HG03342 (cell line): Measurements from ENCODE around the gene SHISA6.

Experiments used
- ATAC-seq: cut with Tn5 transposase; IDR thresholded peaks from one replicate; pipeline ENCODE4 v1.9.1; 2021; ENCODE audit warnings: mild to moderate bottlenecking, moderate library complexity; ENCODE audit not compliant: unreplicated experiment

Gene SHISA6

DNA sequence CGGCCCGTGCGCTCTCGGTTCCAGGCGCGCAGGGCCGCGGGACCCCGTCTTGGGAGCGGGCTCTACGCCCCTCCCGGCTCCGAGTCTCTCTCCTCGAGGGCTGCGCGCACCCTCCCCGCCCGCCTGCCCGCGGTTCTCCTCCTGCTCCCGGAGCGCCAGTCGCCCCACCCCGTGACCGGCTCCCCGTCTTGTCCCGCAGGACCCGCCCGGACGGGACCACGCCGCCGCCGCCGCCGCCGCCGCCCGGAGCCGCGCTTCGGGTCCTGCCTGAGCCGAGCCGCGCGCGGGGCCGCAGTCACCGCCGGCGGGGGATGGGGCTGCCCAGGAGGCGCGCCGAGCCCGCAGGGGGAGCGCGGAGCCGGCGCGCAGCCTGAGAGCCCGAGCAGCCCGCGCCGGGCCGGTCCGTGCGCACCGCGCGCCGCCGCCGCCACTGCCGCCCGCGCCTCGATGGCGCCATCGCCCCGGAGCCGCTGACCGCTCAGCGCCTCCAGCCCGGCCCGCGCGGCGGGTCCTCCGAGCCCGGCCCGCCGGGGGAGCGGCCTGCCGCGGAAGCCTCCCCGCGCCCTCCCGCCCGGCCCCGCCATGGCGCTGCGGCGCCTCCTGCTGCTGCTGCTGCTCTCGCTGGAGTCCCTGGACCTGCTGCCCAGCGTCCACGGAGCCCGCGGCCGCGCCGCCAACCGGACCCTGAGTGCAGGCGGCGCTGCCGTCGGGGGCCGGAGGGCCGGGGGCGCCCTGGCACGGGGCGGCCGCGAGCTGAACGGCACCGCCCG is at the start of gene SHISA6:
Gene SHISA6, plus strand, starts transcription at position 373 of the 770 bp plus-strand sequence.
- no peak for ATAC-seq

DNA sequence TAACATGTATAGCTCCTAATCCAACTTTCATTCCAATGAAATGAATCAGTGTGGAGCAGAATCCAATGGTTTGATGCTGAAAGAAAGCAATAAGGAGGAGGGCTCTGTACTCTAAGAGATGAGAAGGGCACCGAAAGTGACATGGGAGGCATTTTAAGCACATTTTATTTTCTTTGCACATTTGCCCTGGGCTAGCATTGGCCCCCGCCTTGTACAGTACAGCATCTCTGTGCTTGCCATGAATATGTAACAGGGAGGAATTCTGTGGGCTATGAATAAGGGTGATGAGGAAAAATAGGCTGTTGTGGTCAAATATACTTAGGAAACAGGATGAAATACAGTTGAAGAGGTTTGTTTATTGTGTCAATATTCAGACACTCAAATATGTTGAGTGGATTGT is 45.2 kb upstream of the SHISA6 start:
- no peak for ATAC-seq

DNA sequence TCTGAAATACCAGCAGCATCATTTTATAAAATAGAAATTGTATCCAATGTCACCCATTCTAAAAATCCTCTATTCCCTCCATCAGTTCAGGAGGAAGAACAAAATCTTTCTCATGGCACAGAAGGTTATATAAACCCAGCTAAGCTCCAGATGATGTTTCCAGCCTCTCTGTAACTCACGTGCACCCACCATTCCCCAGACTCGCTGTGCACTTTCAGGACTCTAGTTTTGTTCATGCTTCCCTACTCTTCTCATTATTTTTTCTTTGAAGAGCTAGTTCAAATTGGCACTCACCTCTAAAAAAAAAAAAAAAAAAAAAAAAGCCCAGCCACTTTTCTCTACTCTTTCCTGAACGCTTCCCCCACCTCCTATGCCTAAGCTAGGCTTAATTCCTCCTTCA is 36.0 kb upstream of the SHISA6 start:
- ATAC-seq: no peak

DNA sequence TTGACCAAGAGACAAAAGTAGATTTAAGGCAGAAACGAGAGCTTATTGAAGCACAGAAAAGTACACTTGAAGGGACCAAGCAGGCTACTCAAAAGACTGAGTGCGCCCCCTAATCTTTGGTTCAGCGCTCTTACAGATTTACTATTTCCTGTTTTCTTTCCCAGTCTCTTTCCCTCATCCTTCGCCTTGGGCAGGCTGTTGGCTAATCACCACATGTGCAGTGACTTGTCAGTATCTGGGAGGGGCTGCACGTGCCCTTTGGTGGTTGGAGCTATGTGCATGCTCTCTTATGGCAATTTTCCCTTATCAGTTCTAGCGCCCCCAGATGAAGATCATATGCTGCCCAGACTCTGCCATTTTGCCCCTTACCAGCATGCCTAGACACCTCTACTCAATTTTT is 35.4 kb upstream of the SHISA6 start:
- no peak for ATAC-seq

DNA sequence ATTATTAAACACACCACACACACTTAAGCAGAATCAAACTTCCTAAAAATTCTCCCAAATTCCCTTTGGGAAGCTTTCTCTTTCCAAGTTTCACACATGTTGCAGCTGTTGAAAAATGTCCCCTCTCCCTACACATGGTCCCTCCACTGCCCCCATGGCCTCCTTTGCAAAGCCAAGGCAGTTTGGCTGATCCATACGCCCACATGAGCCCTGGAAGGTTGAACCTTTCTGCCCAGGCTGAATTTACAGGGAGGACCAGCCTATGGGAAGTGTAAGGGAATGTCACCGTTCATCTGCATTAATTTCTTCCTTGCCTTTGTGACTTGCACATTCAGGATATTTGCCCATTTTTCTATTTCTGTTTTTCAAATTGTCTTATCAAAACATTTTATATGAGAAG is 31.1 kb upstream of the SHISA6 start:
- ATAC-seq: no peak

DNA sequence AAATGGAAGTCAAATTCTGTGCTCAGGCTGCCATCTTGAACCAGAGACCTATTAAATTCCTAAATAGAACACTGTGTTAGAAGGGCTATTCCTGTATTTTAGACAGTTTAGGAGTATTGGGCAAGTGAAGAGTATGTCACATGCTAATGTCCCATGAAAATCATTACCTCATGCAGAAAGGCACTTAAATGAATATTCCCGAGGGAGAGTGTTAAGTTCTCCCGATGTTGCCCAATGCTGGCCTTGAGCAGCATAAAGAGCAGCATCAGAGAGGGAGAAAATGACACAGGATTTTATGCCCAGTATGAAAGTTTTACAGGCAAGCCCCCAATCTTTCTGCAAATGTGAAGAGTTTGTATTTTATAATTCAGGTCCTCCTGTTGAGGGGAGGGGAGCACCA is 28.2 kb upstream of the SHISA6 start:
- no peak for ATAC-seq

DNA sequence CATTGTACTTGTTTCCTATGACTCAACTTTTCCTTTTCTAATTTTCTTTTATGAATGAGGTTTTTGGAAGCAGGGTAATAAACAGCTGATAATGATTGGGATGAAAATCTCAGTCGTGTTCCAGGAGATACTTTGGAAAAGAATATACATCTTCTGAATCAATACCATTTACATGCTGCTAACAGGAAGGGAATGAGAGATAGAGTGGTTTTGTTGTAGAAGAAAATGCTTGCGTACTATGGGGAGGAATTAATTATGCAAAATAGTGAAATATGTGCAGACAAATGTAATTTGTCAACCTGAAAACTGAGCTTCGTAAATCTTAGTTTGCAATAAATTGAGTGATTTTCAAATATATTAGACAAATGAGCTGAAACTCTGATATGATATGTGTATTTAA is 24.0 kb upstream of the SHISA6 start:
- ATAC-seq: no peak

DNA sequence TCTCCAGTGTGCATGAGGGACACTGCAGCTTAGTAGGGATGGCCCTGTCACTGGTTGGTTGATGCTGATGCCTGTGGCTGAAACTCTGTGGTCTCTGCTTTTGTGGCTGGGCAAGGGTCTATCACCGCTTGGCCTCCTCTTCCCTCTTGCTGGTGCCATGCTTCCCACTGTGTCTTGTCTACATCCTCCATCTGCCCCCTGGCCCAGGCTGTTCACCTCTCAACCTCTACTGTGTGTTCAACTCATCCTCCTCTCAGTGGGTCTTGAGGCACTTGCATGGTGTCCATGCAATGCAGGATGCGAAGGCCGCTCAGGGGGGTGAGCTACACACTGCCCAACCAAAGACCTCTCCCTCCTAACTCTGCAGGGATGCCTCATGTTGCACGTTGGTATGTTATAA is 19.8 kb upstream of the SHISA6 start:
- ATAC-seq: no peak

DNA sequence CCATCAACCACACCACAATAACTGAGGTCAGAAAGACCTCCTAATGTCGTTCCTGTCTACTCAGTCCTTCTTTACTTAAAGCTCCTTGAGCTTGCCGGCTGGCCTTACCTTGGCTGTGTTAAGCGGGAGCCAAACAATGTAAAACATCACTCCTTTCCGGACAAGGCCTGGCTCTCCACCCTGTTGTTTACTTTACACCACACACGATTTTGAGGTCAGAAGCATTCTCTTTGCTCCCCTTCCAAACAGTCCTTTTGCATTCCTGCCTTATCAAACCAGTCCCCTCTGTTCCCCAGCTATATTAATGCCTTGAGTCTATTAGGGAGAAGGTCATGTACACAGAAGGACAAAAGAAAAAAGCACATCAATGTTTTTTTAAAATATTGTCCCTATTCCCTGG is 19.3 kb upstream of the SHISA6 start:
- no peak for ATAC-seq

DNA sequence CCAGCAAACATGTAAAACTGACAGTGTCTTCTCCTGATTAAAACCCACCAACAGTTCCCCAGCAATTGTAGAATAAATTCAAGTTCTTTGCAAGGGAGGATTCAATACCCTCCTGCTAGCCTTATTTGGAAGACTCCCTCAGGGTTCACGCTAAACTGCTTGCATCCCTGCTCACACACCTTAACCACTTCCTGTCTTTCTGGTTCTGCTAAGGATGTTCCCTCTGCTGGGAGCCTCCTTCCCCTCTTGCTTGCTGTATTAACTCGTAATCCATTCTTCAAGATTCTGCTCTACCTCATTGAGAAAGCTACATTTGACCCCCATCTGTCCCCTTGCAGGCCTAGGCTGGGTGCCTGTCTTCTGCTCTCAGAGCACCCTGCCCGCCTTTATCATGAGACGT is 2.3 kb upstream of the SHISA6 start:
- ATAC-seq: no peak

DNA sequence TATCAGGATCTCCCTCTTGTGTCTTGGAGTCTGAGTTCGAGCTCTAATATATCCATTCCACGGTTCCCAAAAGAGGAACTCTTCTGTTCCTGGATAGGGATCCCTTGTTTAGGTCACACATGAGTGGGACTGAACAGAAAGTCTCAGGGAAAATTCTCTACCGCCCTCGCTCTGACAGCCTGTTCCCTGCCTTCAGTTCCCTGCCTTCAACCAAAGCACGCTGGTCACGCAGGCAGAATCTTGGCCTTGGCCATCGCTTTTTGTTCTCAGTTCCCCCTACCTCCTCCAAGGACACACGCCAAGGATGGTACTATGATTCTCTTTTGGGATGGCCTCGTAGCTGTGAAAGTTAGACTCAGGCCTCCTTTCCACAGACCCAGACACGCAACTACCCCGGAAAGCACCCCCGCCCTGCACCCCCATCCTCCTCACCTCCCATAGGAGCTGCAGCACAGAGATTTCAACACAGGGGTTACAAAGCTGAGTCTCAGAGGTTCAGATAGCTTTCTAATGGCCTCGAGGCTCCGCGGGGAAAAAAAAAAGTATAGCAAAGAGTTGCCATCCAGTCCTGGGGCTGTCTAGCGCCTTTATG is 1.5 kb upstream of the SHISA6 start:
- no peak for ATAC-seq

DNA sequence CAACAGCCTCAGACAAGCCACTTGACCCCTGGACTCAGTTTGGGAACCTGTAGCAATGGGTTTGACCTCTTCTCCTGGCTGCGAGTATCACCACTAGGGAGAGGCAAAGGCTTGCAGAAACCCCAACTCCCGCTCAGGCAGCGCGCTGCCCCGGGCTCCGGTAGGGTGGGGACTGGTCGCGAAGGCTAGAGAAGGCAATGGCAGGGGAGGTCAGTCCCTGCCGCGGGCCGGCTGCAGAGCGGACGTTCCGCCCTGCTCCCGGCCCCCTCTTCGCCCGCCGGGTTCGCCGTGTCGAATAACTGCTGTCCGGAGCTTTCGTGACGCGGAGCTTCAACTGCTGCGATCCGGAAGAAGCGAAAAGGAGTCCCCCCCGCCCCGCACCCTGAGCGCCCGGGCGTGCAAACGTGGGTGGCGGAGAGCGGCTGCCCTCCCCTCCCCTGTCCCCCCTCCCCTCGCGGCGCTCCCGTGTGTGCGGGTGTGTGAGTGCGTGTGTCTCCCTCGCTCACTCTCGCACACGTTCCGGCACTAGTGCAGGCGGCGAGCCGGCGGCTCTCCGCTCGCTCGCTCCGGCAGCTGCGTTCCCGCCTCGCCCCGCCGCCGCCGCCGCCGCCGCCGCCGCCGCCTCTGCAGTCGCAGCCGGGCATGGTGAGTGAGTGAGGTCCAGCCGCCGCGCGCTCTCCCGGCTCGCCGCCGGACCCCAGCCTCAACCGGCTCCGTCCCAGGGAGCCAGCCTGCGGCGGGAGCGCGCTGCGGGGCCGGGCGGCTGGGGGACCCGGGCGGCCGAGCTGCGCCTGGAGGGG is 772 bp upstream of the SHISA6 start:
- ATAC-seq: no peak

DNA sequence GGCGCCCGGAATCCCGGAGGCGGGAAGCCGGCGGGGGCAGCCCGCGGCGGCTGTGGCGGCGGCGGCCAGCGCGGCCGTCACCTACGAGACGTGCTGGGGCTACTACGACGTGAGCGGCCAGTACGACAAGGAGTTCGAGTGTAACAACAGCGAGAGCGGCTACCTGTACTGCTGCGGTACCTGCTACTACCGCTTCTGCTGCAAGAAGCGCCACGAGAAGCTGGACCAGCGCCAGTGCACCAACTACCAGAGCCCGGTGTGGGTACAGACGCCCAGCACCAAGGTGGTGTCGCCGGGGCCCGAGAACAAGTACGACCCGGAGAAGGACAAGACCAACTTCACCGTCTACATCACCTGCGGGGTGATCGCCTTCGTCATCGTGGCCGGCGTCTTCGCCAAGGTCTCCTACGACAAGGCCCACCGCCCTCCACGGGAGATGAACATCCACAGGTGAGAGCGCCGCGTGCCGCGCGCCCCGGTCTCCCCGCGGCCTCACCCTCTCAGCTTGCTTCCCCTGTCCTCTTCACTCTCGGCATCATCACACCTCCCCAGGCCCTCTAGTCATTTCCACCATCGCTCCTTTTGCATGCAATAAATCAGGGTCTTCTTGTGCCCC is 706 bp downstream of the SHISA6 start:
- no peak for ATAC-seq

DNA sequence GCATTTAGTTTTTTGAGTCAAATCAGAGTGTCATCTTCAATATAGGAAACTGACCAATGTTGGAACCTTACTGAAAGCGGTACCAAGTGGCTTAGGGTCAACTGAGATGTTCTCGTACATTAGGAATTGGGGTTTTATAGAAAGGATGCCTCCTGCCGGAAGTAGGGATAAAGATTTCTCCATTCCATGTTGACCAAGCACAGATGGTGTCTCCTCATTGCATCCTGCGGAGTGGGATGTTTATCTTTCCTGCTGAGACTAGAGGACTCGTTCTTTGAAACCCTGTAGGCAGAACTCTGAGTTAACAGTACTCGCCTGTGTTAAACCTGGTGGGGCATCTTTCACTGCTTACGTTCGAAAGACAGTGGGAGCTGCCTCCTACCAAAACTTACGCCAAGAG is 1.4 kb downstream of the SHISA6 start:
- no peak for ATAC-seq

DNA sequence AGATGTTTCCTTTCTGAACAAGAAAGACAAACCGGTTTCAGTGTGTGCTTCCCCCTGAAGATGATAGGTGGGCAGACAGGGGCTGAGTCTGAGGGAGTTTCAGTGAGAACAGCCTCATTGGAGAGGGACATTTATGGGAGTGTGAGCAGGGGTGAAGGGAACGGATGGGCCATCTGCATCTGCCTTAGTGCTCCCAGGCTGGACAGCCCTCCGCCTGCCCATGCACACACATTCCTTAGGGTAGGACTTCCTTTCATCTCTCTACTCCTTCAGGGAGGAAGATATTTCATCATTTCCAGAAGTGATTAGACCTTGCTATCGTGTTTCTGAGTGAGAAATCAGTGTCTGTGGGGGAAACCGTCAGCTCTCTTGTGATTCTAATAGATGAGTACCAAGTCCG is 3.8 kb downstream of the SHISA6 start:
- ATAC-seq: no peak

DNA sequence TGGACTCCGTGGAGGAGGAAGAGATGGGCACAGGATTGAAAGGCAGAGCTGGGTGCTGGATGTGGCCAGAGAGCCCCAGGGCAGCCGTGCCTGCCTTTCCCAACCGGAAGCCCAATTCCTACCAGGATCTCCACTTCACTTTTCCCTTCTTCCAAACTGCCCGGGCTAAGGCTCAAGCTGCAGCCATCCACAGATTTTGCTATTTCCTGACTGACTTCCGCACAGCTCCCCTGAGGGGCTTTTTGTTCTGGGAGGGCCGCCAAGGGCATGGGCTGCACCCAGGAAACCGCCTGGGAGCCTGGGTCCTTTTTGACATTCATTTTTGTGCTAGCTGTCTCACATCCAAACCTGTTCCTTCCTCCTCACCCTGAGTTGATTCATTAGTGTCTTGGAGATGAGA is 4.2 kb downstream of the SHISA6 start:
- ATAC-seq: no peak

DNA sequence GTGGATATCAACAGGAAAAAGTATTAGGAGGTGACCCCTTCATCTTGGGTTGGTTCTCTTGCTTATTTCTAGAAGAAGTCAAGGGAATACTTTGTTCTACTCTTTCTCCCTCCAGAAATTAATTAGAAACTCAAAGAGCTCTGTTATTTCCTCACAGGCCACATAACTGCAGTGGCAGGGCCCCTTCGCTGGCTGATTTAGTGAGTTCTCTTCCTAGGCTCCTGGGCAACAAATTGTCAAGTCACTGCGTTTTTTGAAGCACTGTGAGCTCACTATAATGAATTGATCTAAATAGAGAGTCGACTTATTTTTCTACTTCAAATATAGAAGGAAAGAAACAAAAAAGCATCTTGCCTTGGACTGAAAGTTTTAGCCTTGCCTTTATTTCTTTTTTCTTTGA is 4.8 kb downstream of the SHISA6 start:
- ATAC-seq: no peak

DNA sequence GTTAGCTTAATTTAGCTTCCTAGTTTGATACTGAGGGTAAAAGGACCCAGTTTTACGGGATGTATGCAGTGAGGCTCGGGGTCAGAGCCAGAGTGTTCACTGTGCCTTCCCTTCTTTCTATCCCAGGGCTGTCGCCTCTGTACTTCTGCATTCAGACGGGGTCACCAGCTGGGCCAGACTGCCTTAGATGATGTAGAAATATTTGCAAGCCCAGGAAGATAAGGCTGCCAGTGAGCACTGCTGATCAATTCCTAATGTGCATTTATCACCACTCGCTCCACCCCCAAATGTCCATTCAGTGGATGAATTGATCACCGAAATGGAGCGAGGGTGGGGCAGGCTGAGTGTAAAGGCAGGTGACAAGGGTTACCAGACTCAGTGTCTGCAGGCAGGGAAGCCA is 9.1 kb downstream of the SHISA6 start:
- no peak for ATAC-seq

DNA sequence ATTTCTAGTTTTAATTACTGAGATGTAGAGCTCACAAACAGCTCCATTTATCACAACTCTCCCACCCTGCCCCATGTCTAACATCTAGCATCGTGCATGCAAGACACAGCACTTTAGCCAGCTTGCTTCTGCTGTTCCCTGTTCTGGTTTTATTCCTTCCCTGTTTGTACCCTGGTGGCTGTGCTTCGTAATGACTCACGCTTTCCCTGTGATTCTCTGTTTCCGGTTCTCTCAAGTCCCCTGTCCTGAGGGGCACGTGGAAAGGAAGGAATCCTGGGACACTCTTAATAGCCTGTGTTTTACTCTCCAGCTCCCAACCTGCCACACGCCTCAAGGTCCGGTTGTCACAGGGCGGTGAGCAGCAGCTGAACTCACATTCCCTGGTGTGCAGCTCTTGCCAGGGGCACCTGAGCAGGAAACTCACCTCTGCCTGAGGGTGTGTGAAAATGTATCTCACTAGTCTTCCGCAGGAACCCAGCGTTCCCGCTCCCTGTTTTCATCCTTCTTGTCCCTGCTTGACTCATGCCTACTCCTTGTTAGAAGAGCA is 10.6 kb downstream of the SHISA6 start:
- no peak for ATAC-seq

DNA sequence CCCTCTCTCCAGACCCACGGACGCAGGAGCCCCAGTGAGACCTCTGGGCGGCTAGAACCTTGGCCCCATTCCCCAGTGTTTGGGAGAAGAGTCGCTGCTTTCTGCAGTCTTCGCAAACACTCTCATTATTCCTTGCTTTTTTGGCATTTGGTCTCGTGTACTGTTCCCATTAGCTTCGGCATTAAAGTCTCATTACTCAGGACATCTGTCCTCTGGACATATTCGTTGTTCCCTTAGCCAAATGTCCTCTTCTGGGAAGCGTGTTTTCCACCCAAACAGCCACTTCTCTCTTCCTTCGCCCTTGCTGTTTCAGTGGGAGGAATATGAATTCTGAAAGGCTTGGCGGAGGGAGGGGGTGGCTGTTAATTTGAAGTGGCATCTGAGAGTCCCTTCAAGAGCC is 11.1 kb downstream of the SHISA6 start:
- no peak for ATAC-seq

DNA sequence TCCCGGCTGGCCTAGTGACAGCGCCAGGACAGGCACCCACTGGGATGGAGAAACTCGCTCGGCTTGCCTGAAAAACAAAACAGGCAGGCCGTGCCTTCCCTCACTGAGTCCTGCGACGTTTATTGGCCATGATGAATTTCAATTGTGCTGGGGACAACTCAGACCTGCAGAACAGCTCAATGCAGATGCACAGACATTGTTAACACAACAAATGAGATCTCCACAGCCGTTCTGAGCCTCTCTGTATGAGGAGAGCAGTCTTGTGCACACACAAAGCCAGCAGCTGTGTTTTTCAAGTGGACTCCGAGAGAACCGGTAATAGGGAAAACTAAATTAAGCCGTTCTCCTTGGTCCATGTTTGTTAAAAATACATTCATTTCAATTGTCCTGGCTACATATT is 15.9 kb downstream of the SHISA6 start:
- ATAC-seq: no peak
